HG03565 (cell line): ENCODE measurements around the gene GRM1.
"Not testable (repeated sequence)": the region's sequence is repeated elsewhere in the genome, so short reads cannot be mapped to it uniquely, and the experiment has no call there.

Experiments
- ATAC-seq: cut with Tn5 transposase; IDR thresholded peaks from one replicate; pipeline ENCODE4 v1.9.1; 2021; ENCODE audit warnings: mild to moderate bottlenecking, moderate library complexity; ENCODE audit not compliant: unreplicated experiment

GRM1 gene

GRCh38 chr6:146189131-146189530 is 160.3 kb downstream of the GRM1 start:
- ATAC-seq, result no peak

GRCh38 chr6:146190581-146190980 is 161.7 kb downstream of the GRM1 start:
- ATAC-seq, result no peak

- no peak for ATAC-seq
These were observed 162.3 kb downstream of the GRM1 start for GRCh38 chr6:146191166-146191565.

GRCh38 chr6:146191612-146192011 is 162.8 kb downstream of the GRM1 start:
- ATAC-seq, result no peak

GRCh38 chr6:146194434-146194833 is 165.6 kb downstream of the GRM1 start:
- no peak for ATAC-seq

- no peak for ATAC-seq
These were observed 171.3 kb downstream of the GRM1 start for GRCh38 chr6:146200176-146200575.

GRCh38 chr6:146202570-146202969 is 173.7 kb downstream of the GRM1 start:
- no peak for ATAC-seq

GRCh38 chr6:146209942-146210341 is 181.1 kb downstream of the GRM1 start:
- ATAC-seq, result no peak

GRCh38 chr6:146210406-146211083 is 181.7 kb downstream of the GRM1 start:
- ATAC-seq, result no peak

- no peak for ATAC-seq
These were observed 182.8 kb downstream of the GRM1 start for GRCh38 chr6:146211646-146212045.

GRCh38 chr6:146212781-146213180 is 183.9 kb downstream of the GRM1 start:
- no peak for ATAC-seq

- no peak for ATAC-seq
These were observed 190.2 kb downstream of the GRM1 start for GRCh38 chr6:146219101-146219500.

- no peak for ATAC-seq
These were observed 195.6 kb downstream of the GRM1 start for GRCh38 chr6:146224449-146224848.

GRCh38 chr6:146224988-146225387 is 196.1 kb downstream of the GRM1 start:
- ATAC-seq, result no peak

GRCh38 chr6:146240322-146240721 is 211.5 kb downstream of the GRM1 start:
- no peak for ATAC-seq

GRCh38 chr6:146240807-146241206 is 211.9 kb downstream of the GRM1 start:
- no peak for ATAC-seq

- not testable (repeated sequence) for ATAC-seq
These were observed 214.8 kb downstream of the GRM1 start for GRCh38 chr6:146243646-146244045.

GRCh38 chr6:146244630-146245143 is 215.8 kb downstream of the GRM1 start:
- ATAC-seq, result no peak

GRCh38 chr6:146246028-146246427 is 217.2 kb downstream of the GRM1 start:
- ATAC-seq, result no peak

GRCh38 chr6:146253691-146254090 is 224.8 kb downstream of the GRM1 start:
- no peak for ATAC-seq

- no peak for ATAC-seq
These were observed 229.3 kb downstream of the GRM1 start for GRCh38 chr6:146258206-146258605.

- no peak for ATAC-seq
These were observed 232.0 kb downstream of the GRM1 start for GRCh38 chr6:146260886-146261285.

GRCh38 chr6:146265056-146265455 is 236.2 kb downstream of the GRM1 start:
- no peak for ATAC-seq
